NCI-H146 (cell line): ENCODE data around the gene PGAP2.
"Not testable (repeated sequence)": the region's sequence is repeated elsewhere in the genome, so short reads cannot be mapped to it uniquely, and the experiment has no call there.

Experiments used
- DNase-seq: peaks from one replicate; lab custom pipeline; 2025; lab: John Stamatoyannopoulos, UW

Gene PGAP2

GRCh38 chr11:3807909-3808860 is at the start of gene PGAP2:
Gene PGAP2 (plus strand): TSS chr11:3808560. CDS start chr11:3811260, 2,700 bp downstream.
- peak; percentile 75 for DNase-seq

- DNase-seq = no peak
These were observed 44.1 kb upstream of the PGAP2 start for GRCh38 chr11:3764266-3764665.

GRCh38 chr11:3766836-3767235 is 41.5 kb upstream of the PGAP2 start:
- not testable (repeated sequence) for DNase-seq

- no peak for DNase-seq
These were observed 40.8 kb upstream of the PGAP2 start for GRCh38 chr11:3767536-3767935.

- no peak for DNase-seq
These were observed 35.2 kb upstream of the PGAP2 start for GRCh38 chr11:3773180-3773579.

GRCh38 chr11:3775736-3776406 is 32.5 kb upstream of the PGAP2 start:
- no peak for DNase-seq

- no peak for DNase-seq
These were observed 26.9 kb upstream of the PGAP2 start for GRCh38 chr11:3781423-3781822.

GRCh38 chr11:3782963-3783362 is 25.4 kb upstream of the PGAP2 start:
- no peak for DNase-seq

- DNase-seq = no peak
These were observed 24.7 kb upstream of the PGAP2 start for GRCh38 chr11:3783611-3784010.

GRCh38 chr11:3786781-3787428 is 21.5 kb upstream of the PGAP2 start:
- no peak for DNase-seq

- not testable (repeated sequence) for DNase-seq
These were observed 14.0 kb upstream of the PGAP2 start for GRCh38 chr11:3794387-3794786.

- DNase-seq = no peak
These were observed 13.0 kb upstream of the PGAP2 start for GRCh38 chr11:3795131-3796001.

- DNase-seq = no peak
These were observed 12.4 kb upstream of the PGAP2 start for GRCh38 chr11:3796002-3796311.

GRCh38 chr11:3796346-3796745 is 12.0 kb upstream of the PGAP2 start:
- no peak for DNase-seq

- peak; percentile 66 for DNase-seq
These were observed 11.5 kb upstream of the PGAP2 start for GRCh38 chr11:3796801-3797328.

GRCh38 chr11:3797329-3798090 is 10.8 kb upstream of the PGAP2 start, which contains the start of gene NUP98:
Gene NUP98 (minus strand): TSS chr11:3797554. CDS start chr11:3782117, 15,437 bp downstream.
- peak; percentile 100 for DNase-seq

- DNase-seq = no peak
These were observed 9.2 kb upstream of the PGAP2 start for GRCh38 chr11:3799143-3799542.

- DNase-seq = no peak
These were observed 8.5 kb upstream of the PGAP2 start for GRCh38 chr11:3799873-3800272.

- DNase-seq = no peak
These were observed 6.2 kb upstream of the PGAP2 start for GRCh38 chr11:3802011-3802790.
